GM18868 (cell line): ENCODE data around the gene CELSR3.
A peak's percentile ranks its signal among the peaks of the same experiment; 100 is the strongest.

ENCODE experiments used
- ATAC-seq: cut with Tn5 transposase; IDR thresholded peaks from one replicate; pipeline ENCODE4 v1.9.1; 2021; ENCODE audit warnings: mild to moderate bottlenecking, moderate library complexity; ENCODE audit not compliant: unreplicated experiment

CELSR3 gene

GRCh38 chr3:48686538-48687219 is 24.0 kb upstream of the CELSR3 start:
- ATAC-seq = no peak

- ATAC-seq = peak; percentile 78
Observed at GRCh38 chr3:48685603-48686511, 23.2 kb upstream of the CELSR3 start, which contains the start of gene NCKIPSD. TSS of gene NCKIPSD (minus strand) at chr3:48685915. CDS start at chr3:48685807, 108 bp downstream.

- ATAC-seq = no peak
Observed at GRCh38 chr3:48685293-48685602, 22.6 kb upstream of the CELSR3 start.

GRCh38 chr3:48684480-48685143 is 21.9 kb upstream of the CELSR3 start:
- ATAC-seq = no peak

- no peak for ATAC-seq
Observed at GRCh38 chr3:48684054-48684349, 21.3 kb upstream of the CELSR3 start.

- no peak for ATAC-seq
Observed at GRCh38 chr3:48682786-48683185, 20.1 kb upstream of the CELSR3 start.

GRCh38 chr3:48681974-48682610 is 19.4 kb upstream of the CELSR3 start:
- no peak for ATAC-seq

GRCh38 chr3:48681541-48681880 is 18.8 kb upstream of the CELSR3 start:
- no peak for ATAC-seq

GRCh38 chr3:48680811-48681540 is 18.3 kb upstream of the CELSR3 start:
- no peak for ATAC-seq

- ATAC-seq = peak; percentile 39
Observed at GRCh38 chr3:48679411-48680391, 17.0 kb upstream of the CELSR3 start.

- no peak for ATAC-seq
Observed at GRCh38 chr3:48678566-48679380, 16.1 kb upstream of the CELSR3 start.

- no peak for ATAC-seq
Observed at GRCh38 chr3:48678056-48678455, 15.4 kb upstream of the CELSR3 start.

- no peak for ATAC-seq
Observed at GRCh38 chr3:48674505-48674904, 11.8 kb upstream of the CELSR3 start.

- no peak for ATAC-seq
Observed at GRCh38 chr3:48672522-48672921, 9.8 kb upstream of the CELSR3 start.

GRCh38 chr3:48664929-48665328 is 2.2 kb upstream of the CELSR3 start:
- no peak for ATAC-seq

GRCh38 chr3:48664313-48664644 is 1.6 kb upstream of the CELSR3 start:
- ATAC-seq = no peak

- ATAC-seq = peak; percentile 85
Observed at GRCh38 chr3:48663489-48664312, 1.0 kb upstream of the CELSR3 start.

GRCh38 chr3:48662145-48662752 is 437 bp downstream of the CELSR3 start:
- no peak for ATAC-seq
